GM12875 (cell line): ENCODE data around the gene GTPBP3.
A peak's percentile ranks its signal among the peaks of the same experiment; 100 is the strongest.

Experiments used
- H3K4me3 ChIP-seq: one replicate; pipeline ENCODE4 v1.5.1; 2011; ENCODE audit warnings: low read depth, low read length, control low read depth
- TF ChIP-seq, protein P1 (sequence below): IDR thresholded peaks from 2 replicates; pipeline ENCODE4 v1.5.1; 2011; ENCODE audit warnings: low read depth, mild to moderate bottlenecking, control low read depth, inconsistent platforms, low read length, moderate library complexity, borderline replicate concordance; ENCODE audit not compliant: insufficient read depth

The GTPBP3 gene

DNA sequence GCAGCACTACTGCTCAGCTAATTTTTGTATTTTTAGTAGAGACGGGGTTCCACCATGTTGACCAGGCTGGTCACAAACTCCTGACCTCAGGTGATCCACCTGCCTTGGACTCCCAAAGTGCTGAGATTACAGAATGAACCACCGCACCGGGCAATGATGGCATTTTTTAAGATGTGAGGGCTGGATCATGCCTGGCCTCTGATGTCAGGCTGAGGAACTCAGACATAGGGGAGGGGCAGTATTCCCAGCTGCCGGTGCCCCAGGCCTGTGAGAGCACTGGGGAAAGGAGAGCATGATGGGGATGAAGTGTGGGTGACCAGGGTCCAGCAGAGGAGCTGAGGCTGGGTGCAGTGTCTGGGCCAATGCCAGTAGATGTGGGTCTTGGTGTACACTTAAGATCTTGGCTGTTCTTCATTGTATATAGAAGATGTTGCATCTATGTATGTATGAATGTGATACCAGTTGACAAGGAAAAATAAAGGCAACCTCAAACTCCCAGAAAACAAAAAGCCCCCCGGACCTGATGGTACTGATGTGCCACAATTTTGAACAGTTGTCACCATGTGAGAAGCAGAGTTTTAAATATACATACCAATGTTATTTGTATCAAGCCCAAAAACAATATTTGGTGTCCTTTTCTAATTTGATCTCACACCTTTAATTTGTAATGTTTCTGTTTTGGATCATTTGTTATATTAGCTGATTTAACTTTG lies 43.2 kb downstream of the GTPBP3 start:
- no peak overlapping the region for H3K4me3 ChIP-seq
- TF ChIP-seq, protein P1, sequence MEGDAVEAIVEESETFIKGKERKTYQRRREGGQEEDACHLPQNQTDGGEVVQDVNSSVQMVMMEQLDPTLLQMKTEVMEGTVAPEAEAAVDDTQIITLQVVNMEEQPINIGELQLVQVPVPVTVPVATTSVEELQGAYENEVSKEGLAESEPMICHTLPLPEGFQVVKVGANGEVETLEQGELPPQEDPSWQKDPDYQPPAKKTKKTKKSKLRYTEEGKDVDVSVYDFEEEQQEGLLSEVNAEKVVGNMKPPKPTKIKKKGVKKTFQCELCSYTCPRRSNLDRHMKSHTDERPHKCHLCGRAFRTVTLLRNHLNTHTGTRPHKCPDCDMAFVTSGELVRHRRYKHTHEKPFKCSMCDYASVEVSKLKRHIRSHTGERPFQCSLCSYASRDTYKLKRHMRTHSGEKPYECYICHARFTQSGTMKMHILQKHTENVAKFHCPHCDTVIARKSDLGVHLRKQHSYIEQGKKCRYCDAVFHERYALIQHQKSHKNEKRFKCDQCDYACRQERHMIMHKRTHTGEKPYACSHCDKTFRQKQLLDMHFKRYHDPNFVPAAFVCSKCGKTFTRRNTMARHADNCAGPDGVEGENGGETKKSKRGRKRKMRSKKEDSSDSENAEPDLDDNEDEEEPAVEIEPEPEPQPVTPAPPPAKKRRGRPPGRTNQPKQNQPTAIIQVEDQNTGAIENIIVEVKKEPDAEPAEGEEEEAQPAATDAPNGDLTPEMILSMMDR = no peak

DNA sequence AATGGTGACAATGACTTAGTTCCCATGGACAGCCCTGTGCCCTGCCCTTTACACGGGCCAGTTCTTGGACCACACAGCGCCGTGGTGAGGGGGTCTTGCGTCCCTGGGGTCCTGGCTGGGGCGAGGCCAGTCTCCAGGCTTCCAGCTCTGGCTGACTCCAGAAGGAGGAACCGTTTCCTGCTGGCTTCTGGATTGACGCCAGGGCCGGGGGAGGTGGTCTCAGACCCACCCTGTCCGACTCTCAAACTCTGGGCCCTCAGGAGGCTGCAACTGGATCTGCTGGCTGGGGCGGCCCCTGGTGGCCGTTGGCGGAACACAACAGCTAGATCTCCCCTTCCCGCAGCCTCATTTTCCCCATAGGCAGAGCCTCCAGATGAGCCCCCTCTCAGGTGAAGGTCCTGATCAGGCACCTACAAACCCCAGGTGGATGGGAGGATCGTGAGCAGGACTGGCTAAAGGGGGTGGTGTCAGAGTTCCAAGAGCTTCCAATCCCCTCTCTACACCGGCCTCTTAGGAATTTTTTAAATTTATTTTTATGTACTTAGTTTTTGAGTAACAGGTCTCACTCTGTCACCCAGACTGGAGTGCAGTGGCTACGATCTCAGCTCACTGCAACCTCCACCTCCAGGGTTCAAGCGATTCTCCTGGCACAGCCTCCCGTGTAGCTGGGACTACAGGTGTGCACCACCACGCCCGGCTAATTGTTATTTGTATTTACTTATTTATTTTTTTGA lies 48.7 kb downstream of the GTPBP3 start:
- TF ChIP-seq, protein P1 = peak; percentile 96
- H3K4me3 ChIP-seq = no peak overlapping the region

DNA sequence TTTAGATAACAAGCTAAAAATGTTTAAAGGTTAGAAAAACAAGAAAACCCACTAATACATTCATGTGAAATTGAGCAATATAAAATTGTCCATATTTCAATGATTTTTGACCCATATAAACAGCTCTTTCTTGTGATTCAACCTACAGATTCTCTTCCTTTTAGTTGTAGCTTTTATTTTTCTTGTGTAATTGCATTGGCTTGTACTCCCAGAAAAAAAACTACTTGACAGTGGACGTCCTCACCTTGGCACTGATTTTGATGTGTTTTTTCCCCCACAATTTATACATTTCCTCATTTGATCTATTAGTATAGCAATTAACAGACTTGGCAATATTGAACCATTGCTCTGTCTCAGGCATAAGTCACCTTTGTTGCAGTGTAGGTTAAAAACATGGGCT lies 51.9 kb downstream of the GTPBP3 start:
- no peak overlapping the region for H3K4me3 ChIP-seq
- TF ChIP-seq, protein P1 = no peak

DNA sequence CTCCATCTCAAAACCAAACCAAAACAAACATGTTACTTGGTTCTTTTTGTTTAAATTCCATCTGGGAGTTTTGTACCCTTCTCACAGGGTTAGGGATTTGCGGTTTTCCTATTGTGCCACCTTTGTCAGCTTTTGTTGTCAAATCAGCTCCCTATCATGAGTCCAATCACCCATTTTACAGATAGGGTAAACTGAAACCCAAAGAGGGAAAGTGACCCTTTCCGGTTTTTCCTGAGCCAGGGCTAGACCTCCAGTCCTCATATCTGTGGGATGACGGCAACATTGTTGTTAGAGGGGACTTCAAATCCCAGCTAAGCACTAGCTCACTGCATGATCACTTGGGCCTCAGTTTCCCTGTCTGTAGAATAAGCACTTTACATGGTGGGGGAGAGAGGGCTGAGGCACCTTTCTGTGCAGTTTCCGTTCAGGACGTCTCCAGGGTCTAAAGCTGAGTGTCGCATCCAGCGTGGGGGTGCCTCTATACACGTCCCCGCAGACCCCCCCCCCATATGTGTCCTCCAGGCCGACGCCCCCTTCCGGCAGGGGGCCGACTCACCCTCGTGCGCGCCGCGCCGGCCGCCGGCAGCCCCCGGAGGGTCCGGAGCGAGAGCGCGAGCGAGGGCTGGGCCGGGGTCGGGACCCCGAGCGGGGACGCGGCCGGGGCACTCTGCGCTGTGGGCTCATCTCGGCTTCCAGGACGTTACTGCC lies 52.8 kb downstream of the GTPBP3 start:
- TF ChIP-seq, protein P1 = peak; percentile 11; the same call in 1 of the 2 replicates
- H3K4me3 ChIP-seq = no peak overlapping the region

DNA sequence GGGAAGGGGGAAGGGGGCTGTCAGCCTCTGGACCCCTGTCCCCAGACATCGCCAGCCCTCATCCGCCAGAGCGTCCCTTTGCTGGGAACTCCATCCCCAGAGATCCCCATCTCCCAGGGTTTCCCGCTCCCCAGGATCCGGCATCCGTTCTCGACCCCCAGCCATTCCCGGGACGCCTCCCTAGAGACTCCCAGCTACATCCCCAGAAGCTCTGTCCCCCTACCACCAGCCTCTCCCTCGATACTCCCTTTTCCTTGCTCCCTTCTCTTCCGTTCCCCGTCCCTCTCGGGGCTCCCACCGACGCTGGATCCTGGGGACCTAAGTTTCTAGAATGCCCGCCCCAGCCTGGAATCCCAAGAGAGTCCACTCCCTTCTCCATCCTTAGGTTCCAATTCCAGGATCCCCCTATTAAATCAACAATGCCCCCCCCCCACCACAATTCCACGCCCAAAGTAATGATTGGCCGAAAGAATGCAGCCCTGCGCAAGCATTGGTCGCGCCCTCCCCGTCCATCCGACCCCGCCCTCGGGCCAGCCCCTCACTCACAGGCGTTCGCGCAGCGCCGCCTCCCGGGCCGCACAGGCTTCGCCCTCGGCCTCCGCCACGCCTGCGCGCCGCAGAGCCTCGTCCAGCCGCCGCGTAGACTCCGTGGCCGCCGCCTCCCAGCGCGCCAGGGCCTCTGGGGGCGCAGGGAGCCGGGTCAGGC lies 53.5 kb downstream of the GTPBP3 start:
- TF ChIP-seq, protein P1 = peak; percentile 89
- H3K4me3 ChIP-seq = peak overlapping the region; percentile 6

DNA sequence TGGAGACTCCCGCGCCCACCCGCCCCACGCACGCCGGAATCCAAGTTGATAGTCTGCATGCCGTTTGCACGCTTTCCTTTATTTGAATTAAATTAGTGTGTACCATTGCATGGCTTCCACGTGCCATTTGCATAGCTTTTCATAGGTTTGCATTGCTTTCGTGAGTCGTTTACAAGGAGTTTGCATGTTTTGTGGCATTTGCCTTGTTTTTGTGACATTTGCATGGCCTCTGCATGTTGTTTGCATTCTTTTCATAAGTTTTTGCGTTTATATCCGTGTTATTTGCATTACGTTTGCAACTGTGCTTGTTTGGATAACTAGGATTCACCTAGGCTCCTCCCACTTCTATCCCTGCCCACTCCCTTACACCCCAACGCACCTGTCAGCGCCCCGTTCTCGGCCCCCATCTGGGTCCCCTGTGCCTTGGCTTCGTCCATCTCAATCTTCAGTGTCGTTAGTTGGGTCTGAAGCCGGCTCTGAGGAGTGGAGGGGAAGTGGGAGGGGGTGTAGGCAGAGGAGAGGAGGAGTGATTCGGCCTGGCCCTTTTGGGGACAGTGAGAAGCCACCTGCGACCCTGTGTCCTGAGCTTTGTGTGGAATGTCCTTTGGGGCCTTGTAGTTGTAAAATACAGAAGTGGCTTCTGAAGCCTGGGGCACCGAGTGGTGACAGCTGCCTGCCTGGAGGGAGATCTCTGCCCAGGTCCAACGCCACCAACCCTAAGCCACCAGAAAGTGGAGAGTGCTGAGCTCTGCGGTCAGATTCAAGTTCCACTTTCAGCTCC lies 54.2 kb downstream of the GTPBP3 start:
- TF ChIP-seq, protein P1 = no peak
- H3K4me3 ChIP-seq = peak overlapping the region; percentile 6
